GM12892 (cell line): ENCODE results near the gene OPCML.

Source experiments
- POLR2A ChIP-seq: IDR thresholded peaks from 2 replicates; pipeline ENCODE4 v1.6.1; 2011; ENCODE audit warnings: low read depth, low read length, control low read depth
- POLR2AphosphoS5 ChIP-seq: IDR thresholded peaks from 2 replicates; pipeline ENCODE4 v1.6.1; 2011; ENCODE audit warnings: low read depth, low read length, control low read depth

- TF ChIP-seq POLR2AphosphoS5 (no peak), POLR2A (no peak)
These were observed 982.7 kb downstream of the OPCML start for GRCh38 chr11:132549561-132549960.
